ENCODE data around the gene SFTA2. TPM values are rescaled to one million over a fixed set of nuclear protein-coding genes. Genes with fewer than 3 reads are reported as not detected.

Gene SFTA2
- total RNA-seq, 1 donor from 2014 or later: 2.7 TPM

DNA sequence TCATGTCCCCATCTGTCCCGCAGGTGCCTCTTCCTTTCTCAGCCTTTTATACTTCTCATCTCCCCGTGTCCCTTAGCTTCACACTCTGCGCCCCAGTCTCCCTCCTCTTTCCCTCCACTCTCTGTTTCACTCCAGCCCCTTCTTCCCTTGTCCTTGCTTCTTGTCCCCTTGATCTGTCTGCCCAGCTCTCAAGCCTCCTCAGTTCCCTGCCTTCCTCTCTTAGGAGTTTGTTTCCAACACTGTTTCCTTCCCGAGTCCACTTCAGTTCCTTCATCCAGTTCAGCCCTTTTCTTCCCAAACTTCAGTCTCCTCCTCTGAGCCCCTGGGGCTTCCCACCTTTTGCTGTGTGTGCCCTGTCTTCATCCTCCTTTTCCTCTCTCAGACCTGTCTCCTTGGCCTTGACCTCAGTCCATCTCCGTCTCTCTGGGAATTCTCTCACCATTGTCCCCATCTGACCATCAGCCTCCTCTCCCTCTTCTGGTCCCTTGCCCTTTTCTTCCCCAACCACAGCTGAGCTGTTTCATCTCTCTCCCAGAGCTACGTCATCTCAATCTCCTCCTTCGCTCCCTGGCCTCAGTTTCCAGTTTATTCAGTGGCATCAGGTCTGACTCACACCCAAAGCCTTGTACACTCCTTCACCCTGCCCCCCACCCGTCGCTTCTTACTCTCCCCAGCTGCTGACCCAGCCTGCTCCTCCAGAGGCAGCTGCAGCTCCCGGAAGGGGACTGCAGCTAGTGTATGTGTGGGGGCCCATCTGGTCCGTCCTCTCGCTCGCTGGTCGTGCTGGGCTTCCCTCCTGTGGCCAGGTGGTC, 50.4 kb downstream of the SFTA2 start:
- no peaks in the 10 kb centered on the region for H3K27me3 Mint-ChIP-seq
- H3K36me3 Mint-ChIP-seq: peaks cover 5% of the 10 kb centered on the region
- no peak for DNase-seq (ENCODE audit: extremely low spot score, unreplicated experiment)
- peaks cover 67% of the 10 kb centered on the region for H3K4me1 Mint-ChIP-seq (ENCODE audit: unreplicated experiment)
- no peaks in the 10 kb centered on the region for H3K9me3 Mint-ChIP-seq
- peak overlapping the region; percentile 97 for H3K27ac Mint-ChIP-seq
- peak overlapping the region; percentile 92 for H3K4me3 Mint-ChIP-seq
- TF ChIP-seq, protein P1, sequence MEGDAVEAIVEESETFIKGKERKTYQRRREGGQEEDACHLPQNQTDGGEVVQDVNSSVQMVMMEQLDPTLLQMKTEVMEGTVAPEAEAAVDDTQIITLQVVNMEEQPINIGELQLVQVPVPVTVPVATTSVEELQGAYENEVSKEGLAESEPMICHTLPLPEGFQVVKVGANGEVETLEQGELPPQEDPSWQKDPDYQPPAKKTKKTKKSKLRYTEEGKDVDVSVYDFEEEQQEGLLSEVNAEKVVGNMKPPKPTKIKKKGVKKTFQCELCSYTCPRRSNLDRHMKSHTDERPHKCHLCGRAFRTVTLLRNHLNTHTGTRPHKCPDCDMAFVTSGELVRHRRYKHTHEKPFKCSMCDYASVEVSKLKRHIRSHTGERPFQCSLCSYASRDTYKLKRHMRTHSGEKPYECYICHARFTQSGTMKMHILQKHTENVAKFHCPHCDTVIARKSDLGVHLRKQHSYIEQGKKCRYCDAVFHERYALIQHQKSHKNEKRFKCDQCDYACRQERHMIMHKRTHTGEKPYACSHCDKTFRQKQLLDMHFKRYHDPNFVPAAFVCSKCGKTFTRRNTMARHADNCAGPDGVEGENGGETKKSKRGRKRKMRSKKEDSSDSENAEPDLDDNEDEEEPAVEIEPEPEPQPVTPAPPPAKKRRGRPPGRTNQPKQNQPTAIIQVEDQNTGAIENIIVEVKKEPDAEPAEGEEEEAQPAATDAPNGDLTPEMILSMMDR (conservative IDR thresholded peaks at IDR 0.05): no peak

Small RNA genes lying within 50 kb of the gene (microRNA-seq; reads per million reads assigned to microRNA genes)
- gene MIR4640: 5.0 reads per million, percentile 18 among the genes with 10 or more reads in this experiment

Other genes starting within 250 kb of the SFTA2 start
- gene PPP1R18, start 245.5 kb downstream of the SFTA2 start, total RNA-seq (ENCODE audit: low replicate concordance): 16.8 and 33.1 TPM in 2 replicates
- 21.8 and 48.9 TPM in 2 replicates for gene NRM, start 241.2 kb downstream of the SFTA2 start, total RNA-seq (ENCODE audit: low replicate concordance)
- gene MDC1, start 214.9 kb downstream of the SFTA2 start, total RNA-seq (ENCODE audit: low replicate concordance): 30.1 and 71.3 TPM in 2 replicates
- 560 and 1,225 TPM in 2 replicates for gene TUBB, start 211.8 kb downstream of the SFTA2 start, total RNA-seq (ENCODE audit: low replicate concordance)
- gene FLOT1, start 189.5 kb downstream of the SFTA2 start, total RNA-seq (ENCODE audit: low replicate concordance): 72.9 and 94.8 TPM in 2 replicates
- 24.3 and 40.1 TPM in 2 replicates for gene IER3, start 187.6 kb downstream of the SFTA2 start, total RNA-seq (ENCODE audit: low replicate concordance)
- 197 and 315 TPM in 2 replicates for gene DDR1, start 47.7 kb downstream of the SFTA2 start, total RNA-seq (ENCODE audit: low replicate concordance)
- 40.8 and 78.7 TPM in 2 replicates for gene GTF2H4, start 24.0 kb downstream of the SFTA2 start, total RNA-seq (ENCODE audit: low replicate concordance)
- gene VARS2, start 17.9 kb downstream of the SFTA2 start, total RNA-seq (ENCODE audit: low replicate concordance): 43.8 and 79.4 TPM in 2 replicates
- gene MUCL3, start 8.8 kb upstream of the SFTA2 start, total RNA-seq (ENCODE audit: low replicate concordance): 0.31 and 3.5 TPM in 2 replicates
- gene MUC21, start 51.5 kb upstream of the SFTA2 start, total RNA-seq (ENCODE audit: low replicate concordance): 0.43 and 0.65 TPM in 2 replicates
- gene MUC22, start 78.3 kb upstream of the SFTA2 start, total RNA-seq (ENCODE audit: low replicate concordance): 1.6 and 4.9 TPM in 2 replicates
- gene C6orf15, start 180.4 kb upstream of the SFTA2 start, total RNA-seq (ENCODE audit: low replicate concordance): not detected in 2 replicates
- not detected in 2 replicates for gene PSORS1C1, start 182.6 kb upstream of the SFTA2 start, total RNA-seq (ENCODE audit: low replicate concordance)
- not detected in 2 replicates for gene CDSN, start 188.3 kb upstream of the SFTA2 start, total RNA-seq (ENCODE audit: low replicate concordance)
- not detected in 2 replicates for gene PSORS1C2, start 206.9 kb upstream of the SFTA2 start, total RNA-seq (ENCODE audit: low replicate concordance)
- gene CCHCR1, start 225.6 kb upstream of the SFTA2 start, total RNA-seq (ENCODE audit: low replicate concordance): 21.9 and 36.8 TPM in 2 replicates
- gene TCF19, start 226.4 kb upstream of the SFTA2 start, total RNA-seq (ENCODE audit: low replicate concordance): 8.9 and 18.9 TPM in 2 replicates
- gene POU5F1, start 238.5 kb upstream of the SFTA2 start, total RNA-seq (ENCODE audit: low replicate concordance): not detected in 2 replicates

All from type B pancreatic cell (in vitro differentiated cells).